Breast epithelium (tissue), 3 donors: ENCODE data around the gene SLC9A6.

ENCODE experiments used
- POLR2A ChIP-seq: fragments of 450-650 bp; IDR thresholded peaks from one replicate; pipeline ENCODE4 v1.6.1; 2016; ENCODE audit warnings: antibody characterized with exemption, mild to moderate bottlenecking, moderate library complexity
- POLR2AphosphoS5 ChIP-seq, 3 donors: sonication (generic); formaldehyde crosslinking; IDR thresholded peaks; one replicate each; pipeline ENCODE4 v1.6.1; 2017; ENCODE audit warnings: antibody characterized with exemption in 3 of 3
- TF ChIP-seq, protein P1 (sequence below), 3 donors: fragments of 450-650 bp; IDR thresholded peaks; one replicate each; pipeline ENCODE4 v1.5.1; 2016 to 2017; ENCODE audit warnings: antibody characterized with exemption in 3 of 3, mild to moderate bottlenecking in 3 of 3, moderate library complexity in 3 of 3

GRCh38 chrX:136055651-136056221 is 70.5 kb downstream of the SLC9A6 start:
- TF ChIP-seq, protein P1, sequence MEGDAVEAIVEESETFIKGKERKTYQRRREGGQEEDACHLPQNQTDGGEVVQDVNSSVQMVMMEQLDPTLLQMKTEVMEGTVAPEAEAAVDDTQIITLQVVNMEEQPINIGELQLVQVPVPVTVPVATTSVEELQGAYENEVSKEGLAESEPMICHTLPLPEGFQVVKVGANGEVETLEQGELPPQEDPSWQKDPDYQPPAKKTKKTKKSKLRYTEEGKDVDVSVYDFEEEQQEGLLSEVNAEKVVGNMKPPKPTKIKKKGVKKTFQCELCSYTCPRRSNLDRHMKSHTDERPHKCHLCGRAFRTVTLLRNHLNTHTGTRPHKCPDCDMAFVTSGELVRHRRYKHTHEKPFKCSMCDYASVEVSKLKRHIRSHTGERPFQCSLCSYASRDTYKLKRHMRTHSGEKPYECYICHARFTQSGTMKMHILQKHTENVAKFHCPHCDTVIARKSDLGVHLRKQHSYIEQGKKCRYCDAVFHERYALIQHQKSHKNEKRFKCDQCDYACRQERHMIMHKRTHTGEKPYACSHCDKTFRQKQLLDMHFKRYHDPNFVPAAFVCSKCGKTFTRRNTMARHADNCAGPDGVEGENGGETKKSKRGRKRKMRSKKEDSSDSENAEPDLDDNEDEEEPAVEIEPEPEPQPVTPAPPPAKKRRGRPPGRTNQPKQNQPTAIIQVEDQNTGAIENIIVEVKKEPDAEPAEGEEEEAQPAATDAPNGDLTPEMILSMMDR (IDR thresholded peaks at IDR 0.05): no peak
- TF ChIP-seq POLR2A (no peak), POLR2AphosphoS5 (IDR thresholded peaks at IDR 0.05) (peak; percentile 44 to 60 (median 52))
